ENCODE results near the gene FERD3L.
"Not testable (repeated sequence)": the region's sequence is repeated elsewhere in the genome, so short reads cannot be mapped to it uniquely, and the experiment has no call there.

FERD3L gene

GRCh38 chr7:19144661-19145433 is at the start of gene FERD3L:
FERD3L (minus strand) TSS chr7:19145421; CDS start chr7:19145362, 59 bp downstream.
- Mint-ChIP-seq H3K4me1 (ENCODE audit: low read depth) (no peaks in the 10 kb centered on the region), H3K4me3 (no peak within 1 kb of the TSS), H3K36me3 (ENCODE audit: low read depth) (no peaks in the 10 kb centered on the region), H3K9me3 (peaks cover 3% of the 10 kb centered on the region), H3K27ac (no peak within 1 kb of the TSS), H3K27me3 (peaks cover 46% of the 10 kb centered on the region)
- no peak for DNase-seq

GRCh38 chr7:19194417-19194816 is 49.2 kb upstream of the FERD3L start:
- not testable (repeated sequence) for H3K4me1 Mint-ChIP-seq (ENCODE audit: low read depth); DNase-seq; H3K4me3 Mint-ChIP-seq; H3K27ac Mint-ChIP-seq; H3K27me3 Mint-ChIP-seq; H3K36me3 Mint-ChIP-seq (ENCODE audit: low read depth); H3K9me3 Mint-ChIP-seq

GRCh38 chr7:19181634-19182033 is 36.4 kb upstream of the FERD3L start:
- no peaks in the 10 kb centered on the region for H3K4me1 Mint-ChIP-seq (ENCODE audit: low read depth)
- H3K36me3 Mint-ChIP-seq (ENCODE audit: low read depth): no peaks in the 10 kb centered on the region
- H3K27me3 Mint-ChIP-seq: no peaks in the 10 kb centered on the region
- H3K9me3 Mint-ChIP-seq: peaks cover 19% of the 10 kb centered on the region
- no peak for DNase-seq
- no peak overlapping the region for H3K4me3 Mint-ChIP-seq
- no peak overlapping the region for H3K27ac Mint-ChIP-seq

GRCh38 chr7:19178595-19178994 is 33.4 kb upstream of the FERD3L start:
- no peak for DNase-seq
- Mint-ChIP-seq H3K27me3 (no peaks in the 10 kb centered on the region), H3K9me3 (peaks cover 8% of the 10 kb centered on the region), H3K27ac (no peak overlapping the region), H3K36me3 (ENCODE audit: low read depth) (no peaks in the 10 kb centered on the region), H3K4me1 (ENCODE audit: low read depth) (no peaks in the 10 kb centered on the region), H3K4me3 (no peak overlapping the region)

- H3K4me1 Mint-ChIP-seq (ENCODE audit: low read depth): no peaks in the 10 kb centered on the region
- no peaks in the 10 kb centered on the region for H3K27me3 Mint-ChIP-seq
- no peak for DNase-seq
- no peaks in the 10 kb centered on the region for H3K36me3 Mint-ChIP-seq (ENCODE audit: low read depth)
- H3K4me3 Mint-ChIP-seq: no peak overlapping the region
- H3K9me3 Mint-ChIP-seq: peaks cover 2% of the 10 kb centered on the region
- H3K27ac Mint-ChIP-seq: no peak overlapping the region
Measured at GRCh38 chr7:19177269-19177668, 32.0 kb upstream of the FERD3L start.

- no peak for DNase-seq
- H3K4me3 Mint-ChIP-seq: no peak overlapping the region
- H3K27me3 Mint-ChIP-seq: no peaks in the 10 kb centered on the region
- no peak overlapping the region for H3K27ac Mint-ChIP-seq
- no peaks in the 10 kb centered on the region for H3K36me3 Mint-ChIP-seq (ENCODE audit: low read depth)
- no peaks in the 10 kb centered on the region for H3K9me3 Mint-ChIP-seq
- H3K4me1 Mint-ChIP-seq (ENCODE audit: low read depth): no peaks in the 10 kb centered on the region
Measured at GRCh38 chr7:19175241-19175640, 30.0 kb upstream of the FERD3L start.

- Mint-ChIP-seq H3K27ac (no peak overlapping the region), H3K27me3 (no peaks in the 10 kb centered on the region), H3K4me3 (no peak overlapping the region), H3K9me3 (no peaks in the 10 kb centered on the region), H3K36me3 (ENCODE audit: low read depth) (no peaks in the 10 kb centered on the region), H3K4me1 (ENCODE audit: low read depth) (no peaks in the 10 kb centered on the region)
- no peak for DNase-seq
Measured at GRCh38 chr7:19161671-19162070, 16.4 kb upstream of the FERD3L start.

- H3K27me3 Mint-ChIP-seq: peaks cover 46% of the 10 kb centered on the region
- no peak overlapping the region for H3K27ac Mint-ChIP-seq
- H3K4me1 Mint-ChIP-seq (ENCODE audit: low read depth): no peaks in the 10 kb centered on the region
- H3K36me3 Mint-ChIP-seq (ENCODE audit: low read depth): no peaks in the 10 kb centered on the region
- H3K9me3 Mint-ChIP-seq: peaks cover 3% of the 10 kb centered on the region
- DNase-seq: no peak
- no peak overlapping the region for H3K4me3 Mint-ChIP-seq
Measured at GRCh38 chr7:19146699-19147098, 1.5 kb upstream of the FERD3L start.

GRCh38 chr7:19145434-19146115 is 354 bp upstream of the FERD3L start:
- peaks cover 3% of the 10 kb centered on the region for H3K9me3 Mint-ChIP-seq
- no peaks in the 10 kb centered on the region for H3K4me1 Mint-ChIP-seq (ENCODE audit: low read depth)
- no peak overlapping the region for H3K27ac Mint-ChIP-seq
- H3K27me3 Mint-ChIP-seq: peaks cover 46% of the 10 kb centered on the region
- no peaks in the 10 kb centered on the region for H3K36me3 Mint-ChIP-seq (ENCODE audit: low read depth)
- DNase-seq: no peak
- H3K4me3 Mint-ChIP-seq: no peak overlapping the region

GRCh38 chr7:19143881-19144574 is 1.2 kb downstream of the FERD3L start:
- no peak overlapping the region for H3K4me3 Mint-ChIP-seq
- peaks cover 46% of the 10 kb centered on the region for H3K27me3 Mint-ChIP-seq
- H3K4me1 Mint-ChIP-seq (ENCODE audit: low read depth): no peaks in the 10 kb centered on the region
- no peaks in the 10 kb centered on the region for H3K36me3 Mint-ChIP-seq (ENCODE audit: low read depth)
- H3K27ac Mint-ChIP-seq: no peak overlapping the region
- H3K9me3 Mint-ChIP-seq: peaks cover 3% of the 10 kb centered on the region
- no peak for DNase-seq

- Mint-ChIP-seq H3K27me3 (peaks cover 24% of the 10 kb centered on the region), H3K4me1 (ENCODE audit: low read depth) (no peaks in the 10 kb centered on the region)
Measured at GRCh38 chr7:19139706-19140327, 5.4 kb downstream of the FERD3L start.

GRCh38 chr7:19133886-19134285 is 11.3 kb downstream of the FERD3L start:
- H3K4me1 Mint-ChIP-seq (ENCODE audit: low read depth): no peaks in the 10 kb centered on the region
- H3K27ac Mint-ChIP-seq: no peak overlapping the region
- DNase-seq: no peak
- no peaks in the 10 kb centered on the region for H3K36me3 Mint-ChIP-seq (ENCODE audit: low read depth)
- peaks cover 2% of the 10 kb centered on the region for H3K27me3 Mint-ChIP-seq
- H3K4me3 Mint-ChIP-seq: no peak overlapping the region
- H3K9me3 Mint-ChIP-seq: peaks cover 2% of the 10 kb centered on the region

More at GRCh38 chr7:19139706-19140327, 5.4 kb downstream of the FERD3L start:
- Mint-ChIP-seq H3K27ac (no peak overlapping the region), H3K9me3 (peaks cover 2% of the 10 kb centered on the region), H3K4me3 (no peak overlapping the region), H3K36me3 (ENCODE audit: low read depth) (no peaks in the 10 kb centered on the region)
- DNase-seq: no peak

GRCh38 chr7:19133390-19133789 is 11.8 kb downstream of the FERD3L start:
- Mint-ChIP-seq H3K4me1 (ENCODE audit: low read depth) (no peaks in the 10 kb centered on the region), H3K4me3 (no peak overlapping the region), H3K27ac (no peak overlapping the region), H3K9me3 (peaks cover 2% of the 10 kb centered on the region), H3K36me3 (ENCODE audit: low read depth) (no peaks in the 10 kb centered on the region), H3K27me3 (peaks cover 2% of the 10 kb centered on the region)
- no peak for DNase-seq

- H3K4me3 Mint-ChIP-seq: no peak overlapping the region
- peaks cover 2% of the 10 kb centered on the region for H3K27me3 Mint-ChIP-seq
- H3K27ac Mint-ChIP-seq: no peak overlapping the region
- no peaks in the 10 kb centered on the region for H3K4me1 Mint-ChIP-seq (ENCODE audit: low read depth)
- no peak for DNase-seq
- H3K9me3 Mint-ChIP-seq: no peaks in the 10 kb centered on the region
- no peaks in the 10 kb centered on the region for H3K36me3 Mint-ChIP-seq (ENCODE audit: low read depth)
Measured at GRCh38 chr7:19128856-19129255, 16.4 kb downstream of the FERD3L start.

Data from activated T-cell treated with anti-CD3 and anti-CD28 coated beads, Interleukin-2, amount 50 U/mL, for 24 hours (primary cell).